NCI-H748 (cell line): ENCODE data around the gene EOLA1.
"Not testable (repeated sequence)": the region's sequence is repeated elsewhere in the genome, so short reads cannot be mapped to it uniquely, and the experiment has no call there.

ENCODE experiments used
- DNase-seq: peaks from one replicate; lab custom pipeline; 2025; ENCODE audit not compliant: unreplicated experiment; lab: John Stamatoyannopoulos, UW

Gene EOLA1

DNA sequence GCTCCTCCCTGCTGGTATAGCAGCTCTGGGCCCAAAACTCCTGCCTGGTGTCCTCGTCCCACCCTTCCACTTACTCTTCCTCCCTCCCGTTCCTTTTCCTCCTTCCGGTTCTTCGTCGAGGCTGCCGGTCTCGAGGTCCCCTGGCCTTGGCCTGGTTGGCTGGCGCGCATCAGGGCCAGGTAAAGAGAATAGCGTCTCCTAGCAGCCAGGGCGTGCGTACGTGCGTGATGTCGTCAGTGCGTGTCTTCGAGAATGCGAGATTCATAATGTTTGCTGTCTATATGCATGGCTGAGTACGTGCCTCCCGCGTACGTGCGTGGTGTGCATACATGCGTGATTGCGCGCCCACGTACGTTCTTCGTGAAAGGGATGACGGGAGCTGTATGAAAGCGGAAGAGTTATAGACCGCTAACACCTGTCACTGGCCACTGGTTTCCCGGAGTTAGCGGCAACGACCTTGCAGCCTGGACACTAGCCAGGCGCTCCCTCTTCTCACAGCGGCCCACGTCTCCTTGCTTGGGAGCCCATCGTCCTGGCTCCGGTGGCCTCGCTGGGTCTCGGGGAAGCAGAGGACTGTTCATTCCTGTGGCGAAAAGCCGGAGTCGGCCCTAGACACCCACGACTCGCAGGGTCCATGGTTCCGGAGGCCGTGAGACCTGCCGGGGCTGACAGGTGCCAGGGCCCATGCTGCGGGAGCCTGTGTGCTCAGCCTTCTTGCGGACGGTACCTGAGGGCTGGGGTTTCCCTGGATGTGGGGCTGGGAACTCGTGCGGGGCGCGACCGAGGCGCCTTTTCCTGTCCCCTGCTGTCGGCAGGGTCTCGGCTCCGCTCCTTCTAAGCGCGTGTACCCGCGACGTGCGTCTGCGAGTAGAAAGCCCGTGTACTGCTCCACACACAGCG, at the start of gene EOLA1:
Gene EOLA1, plus strand, starts transcription at position 392 of the 900 bp plus-strand sequence. CDS start 4,619 bp downstream, outside the sequence.
- peak; percentile 97 for DNase-seq

DNA sequence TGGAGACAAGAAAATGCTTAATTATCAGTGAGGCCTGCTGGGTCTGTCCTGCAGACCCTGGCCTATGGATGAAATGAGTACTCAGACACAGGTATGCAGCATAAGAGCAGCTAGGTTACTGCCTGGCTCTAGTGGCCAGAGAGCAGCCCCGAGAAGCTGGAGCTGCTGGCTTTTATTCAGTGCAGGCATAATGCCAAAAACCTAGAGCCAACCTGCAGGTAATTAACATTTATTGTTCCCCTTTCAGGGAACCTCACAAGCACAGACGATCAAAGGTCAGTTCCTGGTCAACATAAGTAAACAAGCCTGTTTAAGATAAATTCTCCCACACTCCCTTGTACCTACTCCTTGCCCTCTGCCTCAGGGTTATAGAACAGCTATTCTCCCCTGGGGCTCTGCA, 49.0 kb upstream of the EOLA1 start:
- DNase-seq, result no peak

DNA sequence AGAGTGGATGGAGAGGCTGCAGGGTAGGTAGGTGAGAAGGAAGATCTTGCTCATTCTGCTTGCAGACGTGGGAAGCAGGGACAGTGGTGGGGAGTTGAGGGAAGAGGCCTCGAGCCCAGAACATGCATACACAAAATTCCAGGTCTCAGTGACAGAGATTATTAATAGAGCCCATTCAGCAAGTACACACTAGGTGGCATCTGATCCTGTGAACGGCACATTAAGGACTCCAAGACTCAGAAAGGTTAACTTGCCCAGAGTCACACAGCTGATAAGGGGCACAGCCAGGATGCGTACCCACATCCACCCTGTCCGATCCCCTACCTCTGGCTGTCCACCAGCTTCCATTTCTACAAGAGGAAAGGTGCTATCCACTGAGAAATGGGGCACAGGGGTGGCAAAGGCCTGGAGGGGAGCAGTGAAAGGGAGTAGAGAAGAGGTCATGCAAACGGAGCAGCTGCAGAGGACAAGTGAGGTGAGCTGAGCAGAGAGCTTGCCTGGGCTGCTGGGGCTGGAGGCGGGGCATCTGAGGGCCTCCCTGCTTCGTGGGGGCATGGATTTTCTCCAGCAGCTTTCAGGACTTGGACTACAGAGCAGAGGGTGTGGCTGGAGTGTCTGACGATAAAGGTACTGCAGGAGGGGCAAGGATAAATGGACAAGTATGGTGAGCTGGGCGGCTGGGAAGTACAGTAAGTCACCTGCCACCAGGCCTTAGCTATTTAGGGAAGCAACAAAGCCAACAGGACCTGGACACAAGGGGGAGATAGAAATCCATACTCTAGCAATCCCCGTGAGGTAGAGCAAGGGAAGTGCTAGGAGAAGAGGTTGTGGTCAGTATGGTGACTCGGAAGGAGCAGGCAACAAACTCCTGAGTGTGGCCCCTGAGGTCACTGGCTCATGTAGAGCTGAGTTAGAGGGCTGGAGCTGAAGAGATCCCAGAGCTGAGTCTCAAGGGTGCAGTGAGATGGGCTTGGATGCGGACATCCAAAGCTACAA, 46.9 kb upstream of the EOLA1 start:
- DNase-seq, result no peak

DNA sequence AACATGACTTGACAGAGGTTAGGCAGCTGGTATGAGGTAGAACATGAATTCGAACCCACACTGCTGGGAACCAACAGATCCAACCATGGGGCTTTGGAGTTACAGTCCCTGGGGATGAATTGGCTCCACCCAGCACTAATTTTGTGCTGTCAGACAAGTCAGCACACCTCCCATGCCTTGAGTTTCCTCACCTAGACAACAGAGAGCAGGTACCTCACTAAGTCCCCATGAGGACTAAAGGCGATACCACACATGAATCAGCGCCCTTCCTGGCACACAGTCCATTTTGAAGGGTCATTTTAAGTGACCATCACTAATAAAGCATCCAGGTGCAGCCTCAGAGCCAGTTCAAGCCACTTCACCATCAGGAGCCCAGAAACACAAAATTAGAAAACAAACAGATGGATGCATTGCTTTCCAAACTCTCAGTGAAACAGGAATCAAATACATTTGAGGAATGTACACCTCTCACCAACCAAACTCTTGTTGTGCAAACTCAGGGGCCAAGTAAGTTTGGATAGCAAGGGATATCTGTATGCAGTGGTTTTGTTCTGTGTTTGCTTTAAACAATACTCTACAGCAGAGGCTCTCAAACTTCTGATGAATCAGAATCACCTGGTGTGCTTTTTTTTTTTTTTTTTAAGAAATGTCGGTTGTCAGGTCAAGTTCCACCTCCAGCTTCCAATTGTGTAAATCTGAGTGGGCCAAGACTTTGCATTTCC, 45.8 kb upstream of the EOLA1 start:
- no peak for DNase-seq

DNA sequence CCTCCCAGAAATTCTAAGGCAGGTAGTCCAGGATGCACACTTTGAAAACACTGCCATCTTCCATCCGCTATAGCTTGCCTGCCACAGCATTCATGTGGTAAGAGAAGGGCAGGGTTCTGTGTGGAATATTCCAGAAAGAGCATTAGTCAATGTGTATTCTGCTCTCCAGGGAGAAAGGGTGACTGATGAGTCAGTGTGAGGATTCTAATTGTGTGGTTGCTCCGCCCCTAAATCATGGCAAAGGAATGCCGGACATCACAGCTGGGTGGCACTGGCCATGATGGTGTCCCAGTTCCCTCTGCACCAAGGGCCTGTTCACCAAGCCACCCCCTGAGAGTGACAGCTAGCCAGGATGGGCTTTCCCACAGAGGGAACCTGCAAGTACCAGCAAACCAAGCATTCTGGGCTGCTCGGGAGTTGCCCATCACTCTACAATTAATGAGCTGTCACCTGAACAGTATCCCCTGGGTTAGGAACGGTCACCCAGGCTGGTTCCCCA, 45.2 kb upstream of the EOLA1 start:
- no peak for DNase-seq

DNA sequence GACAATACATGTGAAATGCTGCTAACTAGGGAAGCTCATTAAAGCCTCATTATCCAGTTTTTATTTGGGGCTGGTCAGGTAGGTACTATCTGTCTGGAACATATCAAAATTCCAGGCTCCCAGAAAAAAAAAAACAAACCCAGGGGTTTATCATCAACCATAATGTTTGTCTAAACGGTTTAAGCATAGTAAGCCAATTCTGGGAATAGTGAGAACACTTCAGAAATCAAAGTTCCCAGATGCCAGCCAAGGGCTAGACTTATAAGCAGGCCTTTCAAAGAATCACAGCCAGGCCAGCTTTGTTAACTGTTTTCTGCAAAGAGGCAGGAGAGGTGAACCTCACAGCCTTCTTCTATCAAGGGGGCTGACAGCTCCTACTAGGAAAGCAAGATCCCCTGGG, 43.8 kb upstream of the EOLA1 start:
- no peak for DNase-seq

DNA sequence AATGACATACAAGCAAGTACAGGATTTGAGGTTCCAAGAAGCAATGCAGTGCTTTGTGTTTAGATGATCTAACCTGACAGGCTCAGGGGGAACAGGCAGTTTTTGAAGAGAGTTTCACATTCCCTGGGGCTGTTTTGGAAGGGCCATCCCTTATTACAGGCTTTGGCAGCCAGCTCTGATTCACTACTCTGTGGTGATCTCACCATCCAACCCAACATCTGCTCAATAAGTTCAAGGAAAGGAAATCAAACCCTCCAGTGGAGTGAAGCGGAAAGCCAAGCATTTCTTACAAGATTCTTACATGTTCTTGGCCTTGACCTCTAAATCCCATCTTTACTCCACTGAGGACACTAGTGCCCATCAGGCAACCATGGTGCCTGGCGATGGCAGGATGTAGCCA, 43.2 kb upstream of the EOLA1 start:
- no peak for DNase-seq

DNA sequence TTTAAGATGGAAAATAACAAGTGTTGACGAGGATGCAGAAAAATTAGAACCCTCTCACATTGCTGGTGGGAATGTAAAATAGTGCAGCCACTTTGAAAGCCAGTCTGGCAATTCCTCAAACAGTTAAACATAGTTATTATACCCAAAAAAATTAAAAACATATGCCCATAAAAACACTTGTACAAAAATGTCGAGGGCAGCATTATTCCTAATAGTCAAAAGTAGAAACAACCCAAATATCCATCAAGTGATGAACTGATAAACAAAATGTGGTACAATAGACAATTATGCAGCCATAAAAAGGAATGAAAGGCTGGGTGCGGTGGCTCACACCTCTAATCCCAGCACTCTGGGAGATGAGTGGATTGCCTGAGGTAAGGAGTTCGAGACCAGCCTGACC, 42.0 kb upstream of the EOLA1 start:
- no peak for DNase-seq

DNA sequence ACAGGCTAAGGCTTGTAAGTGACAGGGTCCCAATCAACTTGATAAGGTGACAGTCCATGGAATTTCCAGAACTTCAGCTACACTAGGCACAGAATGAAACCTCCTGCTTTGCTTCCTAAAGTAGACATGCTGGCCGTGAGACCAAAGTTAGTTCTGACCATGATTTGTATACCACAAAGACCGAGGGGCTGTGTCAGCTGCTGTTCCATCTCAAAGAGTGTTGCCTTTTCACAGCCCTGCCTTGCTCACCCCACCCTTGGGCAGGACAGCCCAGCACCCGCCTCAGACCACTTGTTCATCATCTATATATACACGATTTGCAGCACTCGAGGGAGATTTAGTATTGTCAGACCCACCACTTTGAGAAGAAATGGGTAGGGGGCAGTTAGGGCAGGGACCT, 41.0 kb upstream of the EOLA1 start:
- DNase-seq, result no peak

DNA sequence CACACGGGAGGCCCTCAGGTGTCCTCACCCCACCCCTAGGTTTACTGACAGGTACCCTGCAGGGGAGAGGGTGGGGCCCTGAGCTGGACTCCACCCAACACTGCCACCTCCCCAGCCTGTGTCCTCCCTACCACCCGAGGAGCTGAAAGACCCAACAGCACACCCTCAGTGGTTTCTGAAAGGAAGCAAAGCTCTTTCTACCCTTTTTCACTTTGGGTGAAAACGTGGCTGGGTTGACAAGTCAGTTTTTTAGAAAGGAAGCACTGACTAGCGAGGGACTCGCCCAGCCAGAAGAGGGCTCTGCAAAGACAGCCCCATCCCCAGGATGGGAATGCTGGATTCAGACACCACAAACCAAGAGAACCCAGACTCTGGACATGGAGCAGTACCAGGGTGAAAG, 37.9 kb upstream of the EOLA1 start:
- DNase-seq, result not testable (repeated sequence)

DNA sequence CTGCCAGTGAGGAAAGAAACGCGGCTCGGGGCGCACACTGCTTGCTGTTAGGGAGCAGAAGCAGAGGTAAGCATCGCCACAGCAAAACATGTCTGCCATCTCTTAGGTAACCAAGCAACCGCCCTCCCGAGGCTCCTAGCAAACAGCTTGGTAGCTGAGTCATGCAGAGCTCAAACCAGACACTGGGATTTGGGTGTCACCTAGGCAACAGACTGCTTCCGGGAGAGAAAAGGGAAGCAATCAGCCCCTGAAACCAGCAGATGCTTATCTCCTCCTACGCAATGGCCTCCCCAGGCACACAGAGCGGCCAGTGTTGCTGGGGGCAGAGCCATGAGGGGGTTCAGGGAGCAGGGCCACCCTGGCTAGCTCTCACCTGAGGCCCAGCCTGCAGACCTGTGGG, 37.4 kb upstream of the EOLA1 start:
- peak; percentile 81 for DNase-seq

DNA sequence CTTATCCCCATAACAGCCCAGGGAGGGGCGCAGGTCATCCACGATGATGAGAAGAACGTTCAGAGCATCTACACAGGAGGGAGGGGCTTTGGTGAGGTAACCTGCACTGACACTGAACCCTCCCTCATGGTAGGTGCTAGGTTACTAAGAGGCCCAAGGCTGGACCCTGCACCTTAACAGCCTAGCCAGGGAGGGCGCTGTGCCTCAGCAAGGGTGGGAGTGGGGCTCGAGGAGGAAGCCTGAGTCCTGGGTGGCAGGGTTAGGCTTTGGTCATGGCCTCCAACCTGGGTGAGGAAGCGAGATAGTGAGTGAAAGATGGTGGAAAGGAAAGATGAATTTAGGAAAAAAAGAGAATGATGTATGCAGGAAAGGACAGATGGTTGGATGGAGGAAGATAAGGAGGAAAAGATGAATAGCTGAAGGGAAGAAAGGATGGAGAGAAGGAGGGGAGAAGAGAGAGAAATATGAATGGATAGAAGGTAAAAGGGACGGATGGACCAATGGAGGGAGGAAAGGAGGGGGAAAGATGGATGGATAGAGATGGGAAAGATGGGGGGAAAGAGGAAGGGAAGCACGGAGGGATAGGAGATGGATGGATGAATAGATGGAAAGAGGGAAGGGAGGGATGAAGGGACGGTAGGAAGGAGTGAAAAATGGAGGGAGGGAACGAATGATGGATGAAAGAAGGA, 36.4 kb upstream of the EOLA1 start:
- peak; percentile 85 for DNase-seq

DNA sequence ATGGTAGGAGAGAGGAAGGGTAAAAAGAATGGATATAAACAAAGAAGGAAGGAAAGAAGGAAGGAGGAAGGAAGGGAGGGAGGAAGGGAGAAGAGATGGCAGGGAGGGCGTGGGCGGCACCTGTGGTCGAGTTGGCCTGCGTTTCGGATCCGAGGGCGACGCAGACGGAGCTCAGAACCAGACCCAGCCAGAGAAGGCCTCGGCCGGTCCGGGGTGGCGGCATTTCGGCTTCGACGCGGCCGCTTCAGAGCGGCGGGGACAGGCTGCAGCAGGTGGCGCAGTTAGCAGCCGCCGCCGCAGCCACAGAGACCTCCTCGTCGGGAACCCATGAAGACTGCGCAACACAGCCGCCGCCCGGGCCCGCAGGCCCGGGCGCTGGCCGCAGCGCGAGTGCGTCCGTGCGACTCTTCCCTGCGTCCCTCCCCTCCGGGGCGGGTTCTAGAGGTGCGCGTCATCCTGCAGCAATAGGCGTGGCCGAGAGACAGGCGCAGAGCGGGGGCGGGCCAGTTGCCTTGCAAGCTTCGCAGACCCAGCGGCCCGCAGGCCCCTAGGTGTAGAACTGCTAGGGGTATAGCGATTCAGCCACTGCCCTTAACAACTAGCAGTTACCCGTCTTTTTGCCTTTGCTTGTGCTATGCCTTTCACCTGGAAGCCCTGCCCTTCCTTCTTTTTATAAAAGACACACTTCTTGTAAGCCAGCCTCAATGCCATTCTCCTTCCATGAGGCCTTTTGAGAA, 35.7 kb upstream of the EOLA1 start, which contains the start of gene IDS:
Gene IDS, minus strand, starts transcription at position 392 of the 737 bp plus-strand sequence. Its CDS starts 169 bp downstream, at position 223.
- DNase-seq, result peak; percentile 95

DNA sequence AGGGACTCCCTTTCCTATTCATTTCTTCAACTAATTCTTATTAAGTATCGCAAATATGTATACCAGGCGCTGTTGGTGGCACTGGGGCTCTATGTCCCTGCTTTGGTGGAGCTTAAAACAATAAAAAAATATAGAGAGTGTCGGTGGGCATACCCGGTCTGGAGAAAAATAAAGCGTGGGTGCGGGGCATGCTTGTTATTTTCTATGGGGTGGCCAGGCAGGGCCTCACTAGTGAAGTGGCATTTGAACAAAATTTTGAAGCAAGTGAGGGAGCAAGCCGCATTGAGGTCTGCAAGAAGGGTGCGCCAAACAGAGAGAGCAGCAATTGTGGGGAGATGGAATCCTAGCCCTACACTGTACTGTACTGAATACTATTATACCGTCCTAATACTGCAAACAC, 35.1 kb upstream of the EOLA1 start:
- DNase-seq, result no peak

DNA sequence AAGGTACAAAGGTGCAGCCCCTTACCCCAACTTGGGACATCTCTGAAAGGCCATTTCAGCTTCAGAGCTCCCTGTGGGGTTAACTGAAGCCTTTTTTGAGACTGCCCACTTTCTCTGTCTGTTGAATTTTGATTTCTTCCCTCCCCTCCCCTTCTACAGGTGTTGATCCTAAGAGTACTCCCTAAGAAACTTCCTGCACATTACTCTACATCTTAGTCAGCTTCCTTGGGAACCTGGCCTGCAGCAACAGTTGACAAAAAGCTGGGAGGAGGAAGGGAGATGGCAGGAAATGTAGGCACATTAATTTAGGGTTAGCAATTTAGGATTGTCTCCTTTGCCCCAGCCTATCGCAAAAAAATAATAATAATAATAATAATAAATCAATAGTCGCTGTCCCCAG, 34.5 kb upstream of the EOLA1 start:
- DNase-seq, result no peak

DNA sequence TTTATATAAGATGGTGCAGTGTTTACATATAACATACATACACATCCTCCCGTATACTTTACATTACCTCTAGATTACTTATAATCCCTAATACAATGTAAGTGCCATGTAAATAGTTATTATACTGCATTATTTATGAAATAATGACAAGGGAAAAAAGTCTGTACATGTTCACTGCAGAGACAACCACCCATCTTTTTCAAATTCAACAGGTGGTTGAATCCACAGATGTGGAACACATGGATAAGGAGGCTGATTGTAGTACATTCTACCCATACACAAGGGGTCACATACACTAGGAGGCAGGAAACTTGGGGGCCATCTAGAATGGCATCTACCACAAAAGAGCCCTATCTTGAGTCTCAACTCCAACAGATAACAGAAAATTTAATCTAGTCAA, 32.3 kb upstream of the EOLA1 start:
- no peak for DNase-seq

DNA sequence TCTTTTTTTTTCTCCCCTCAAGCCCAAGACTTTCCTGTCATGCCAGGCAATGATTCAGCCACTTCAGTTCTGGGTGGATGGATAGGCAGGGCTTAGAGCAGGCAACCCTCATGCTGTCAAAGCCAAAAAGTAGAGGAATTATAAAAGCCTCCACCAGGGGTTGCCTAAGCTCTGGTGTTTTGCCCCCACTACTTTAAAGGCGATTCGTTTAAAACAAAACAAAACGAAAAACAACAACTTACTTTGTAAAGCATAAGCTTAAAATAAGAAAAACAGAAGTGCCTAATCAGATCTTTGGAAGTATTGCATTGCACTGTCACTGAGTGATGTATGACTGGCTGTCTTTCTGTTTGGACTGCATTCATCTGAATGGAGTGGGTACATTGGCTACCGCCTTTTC, 30.4 kb upstream of the EOLA1 start:
- DNase-seq, result no peak

DNA sequence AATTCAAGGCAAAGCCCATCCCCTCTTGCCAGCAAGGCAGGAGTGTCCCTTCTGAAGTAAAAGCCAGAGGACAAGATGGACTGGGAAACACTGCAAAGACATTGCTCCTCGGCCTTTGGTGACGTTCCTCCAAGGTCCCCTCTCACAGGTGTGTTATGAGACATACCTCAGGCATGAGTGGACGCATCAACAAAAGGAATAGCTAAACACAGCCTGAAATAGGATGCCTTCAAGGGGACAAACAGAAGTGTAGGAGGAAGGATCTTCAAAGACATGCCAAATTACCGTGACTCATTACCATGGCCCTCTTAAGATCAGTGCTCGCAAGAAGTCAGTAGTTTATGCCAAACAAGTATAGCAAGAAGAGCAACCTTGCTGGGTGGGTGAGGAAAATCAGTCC, 29.7 kb upstream of the EOLA1 start:
- no peak for DNase-seq

DNA sequence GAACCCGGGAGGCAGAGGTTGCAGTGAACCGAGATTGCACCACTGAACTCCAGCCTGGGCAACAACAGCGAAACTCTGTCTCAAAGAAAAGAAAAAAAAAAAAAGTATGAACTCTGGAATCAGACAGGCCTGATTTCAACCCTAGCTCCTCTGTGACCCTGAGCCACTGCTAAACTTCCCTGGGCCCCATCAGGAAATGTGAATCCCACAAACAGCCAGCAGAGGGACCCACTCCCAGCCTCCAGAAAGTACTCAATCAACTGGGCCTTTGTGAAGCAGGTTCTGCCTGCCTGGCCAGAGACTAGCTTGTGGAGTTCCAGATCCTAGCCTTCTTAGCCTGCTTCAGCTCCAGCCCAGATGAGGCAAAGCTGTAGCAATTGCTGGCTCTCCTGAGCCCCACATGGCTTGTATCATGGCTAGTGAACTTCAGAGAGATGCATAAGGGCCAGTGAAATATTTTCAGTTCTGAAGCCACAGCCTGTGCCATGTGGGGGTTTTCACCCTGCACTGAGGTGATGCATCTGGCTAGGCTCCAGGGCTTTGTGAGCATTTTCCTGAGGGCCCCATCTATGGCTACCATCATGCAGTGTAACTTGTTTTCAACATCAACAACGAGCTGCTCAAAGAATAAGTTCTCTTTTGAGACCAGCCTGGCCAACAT, 28.5 kb upstream of the EOLA1 start:
- DNase-seq, result peak; percentile 53
